ENCODE measurements around the gene NCF2.

The NCF2 gene

GRCh38 chr1:183582021-183582713 is 8.1 kb downstream of the NCF2 start:
- DNase-seq: no peak

GRCh38 chr1:183580281-183580682 is 10.0 kb downstream of the NCF2 start:
- peak; percentile 51 to 79 for DNase-seq

DNA sequence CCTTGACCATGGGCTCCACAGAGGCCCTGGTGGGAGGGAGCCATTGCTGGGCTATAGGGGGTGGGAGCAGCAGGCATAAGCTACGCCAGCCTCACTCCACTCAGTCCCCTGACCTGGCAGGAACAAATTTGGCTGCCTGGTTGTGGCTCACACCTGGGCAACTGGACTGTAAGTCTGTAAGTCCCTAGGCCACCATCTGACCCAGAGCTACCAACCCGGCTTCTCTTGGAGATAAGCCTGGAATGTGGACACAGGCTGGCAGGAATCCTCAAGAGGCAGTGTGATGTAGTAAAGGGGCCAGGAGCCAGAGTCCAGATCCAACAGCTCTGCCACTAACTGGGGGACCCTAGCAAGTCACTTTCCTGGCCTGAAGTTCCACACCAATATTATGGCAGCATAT is 11.4 kb downstream of the NCF2 start:
- DNase-seq: no peak

DNA sequence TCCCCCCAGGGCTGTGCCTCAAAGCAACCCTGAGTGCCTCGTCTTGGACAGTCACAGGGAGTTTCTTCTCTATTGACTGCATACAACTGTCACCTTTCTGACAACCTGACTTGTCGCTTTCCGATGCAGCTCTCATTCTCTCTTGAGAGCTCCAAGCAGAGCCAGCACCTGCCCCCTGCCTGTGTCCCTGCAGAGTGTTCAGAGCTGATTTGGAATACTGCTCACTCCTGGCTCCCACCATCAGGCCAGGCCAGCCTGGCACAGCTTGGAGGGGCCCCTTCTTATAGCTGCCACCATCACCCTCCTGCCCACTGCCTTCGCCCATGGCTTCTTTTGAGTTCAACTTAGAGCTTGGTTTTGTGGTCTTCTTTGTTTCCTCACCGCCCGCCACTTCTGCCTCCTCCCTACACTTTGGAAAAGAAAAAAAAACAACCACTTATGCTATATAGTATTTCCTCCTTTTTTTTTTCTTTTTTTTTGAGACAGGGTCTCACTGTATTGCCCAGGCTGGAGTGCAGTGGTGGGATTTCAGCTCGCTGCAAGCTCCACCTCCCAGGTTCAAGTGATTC is 12.3 kb downstream of the NCF2 start:
- DNase-seq: no peak

DNA sequence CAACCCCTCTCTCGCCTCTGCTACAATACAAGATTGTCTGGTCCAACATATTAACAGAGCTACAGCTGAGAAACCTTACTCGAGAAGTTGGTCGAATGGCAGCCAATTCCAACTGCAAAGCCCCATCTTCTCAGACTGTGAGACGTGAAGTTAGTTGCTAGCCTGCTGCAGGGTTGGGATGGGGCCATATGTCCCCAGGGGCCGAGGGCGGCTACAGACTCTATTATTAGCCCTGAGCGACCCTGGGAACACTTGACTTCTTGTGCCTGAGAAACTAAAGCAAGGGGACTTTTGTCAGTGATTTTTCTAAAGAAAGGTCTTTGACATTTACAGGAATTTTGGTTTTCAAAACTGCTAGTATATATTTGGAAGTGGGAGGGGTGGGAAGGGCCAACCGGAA is 13.7 kb downstream of the NCF2 start:
- no peak for DNase-seq

DNA sequence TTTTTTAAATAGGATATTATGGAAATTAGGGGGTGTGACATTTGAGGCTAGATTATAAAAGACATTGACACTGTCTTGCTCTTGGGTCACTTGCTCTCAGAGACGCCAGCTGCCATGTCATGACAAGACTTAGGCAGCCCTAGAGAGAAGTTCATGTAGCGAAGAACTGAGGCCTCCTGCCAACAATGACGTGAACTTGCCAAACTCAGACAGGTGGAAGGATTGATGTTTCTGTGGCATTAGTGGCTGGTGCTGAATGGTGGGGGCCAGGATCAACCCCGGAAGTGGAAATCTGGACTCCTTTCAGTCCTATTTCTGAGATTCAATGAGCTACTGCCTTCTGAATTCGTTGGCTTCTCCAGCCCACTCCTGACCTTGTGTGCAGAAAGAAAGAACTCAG is 14.7 kb downstream of the NCF2 start:
- no peak for DNase-seq

DNA sequence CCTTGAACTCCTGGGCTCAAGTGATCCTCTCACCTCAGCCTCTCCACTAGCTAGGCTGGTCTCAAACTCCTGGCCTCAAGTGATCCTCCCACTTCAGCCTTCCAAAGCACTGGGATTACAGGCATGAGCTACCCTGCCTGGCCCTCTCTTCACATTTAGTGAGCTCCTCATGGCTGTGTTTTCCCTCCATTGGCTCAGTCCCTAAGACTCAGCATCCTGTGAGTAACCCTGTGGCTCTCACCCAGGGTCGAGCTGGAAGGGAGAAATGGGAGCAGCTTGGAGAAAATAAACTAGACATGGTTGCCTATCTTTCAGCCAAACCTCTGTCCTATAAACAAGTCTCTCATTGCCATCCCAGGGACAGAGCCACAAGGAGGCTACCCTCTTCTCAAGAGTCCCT is 17.5 kb downstream of the NCF2 start:
- DNase-seq: no peak

DNA sequence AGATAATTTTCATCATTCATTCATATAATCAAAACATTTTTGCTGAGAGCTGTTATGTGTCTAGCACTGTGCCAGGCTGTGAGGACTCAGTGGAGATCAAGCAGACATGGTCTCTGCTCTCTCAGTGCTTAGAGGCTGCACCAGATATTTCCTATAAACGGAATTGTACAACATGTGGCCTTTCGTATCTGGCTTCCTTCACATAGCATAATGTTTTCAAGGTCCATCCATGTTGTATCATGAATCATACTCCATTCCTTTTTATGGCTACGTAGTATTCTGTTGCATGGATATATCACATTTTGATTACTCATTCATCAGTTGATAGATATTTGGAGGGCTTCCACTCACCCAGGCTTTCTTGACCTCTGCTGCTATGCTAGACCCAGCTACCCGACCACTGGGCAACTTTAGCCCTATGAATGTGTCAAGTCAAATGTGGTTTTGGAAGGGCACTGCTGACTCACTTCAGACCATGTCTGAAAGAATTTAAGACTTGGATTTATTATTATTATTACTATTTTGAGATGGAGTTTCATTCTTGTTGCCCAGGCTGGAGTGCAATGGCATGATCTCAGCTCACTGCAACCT is 18.5 kb downstream of the NCF2 start:
- no peak for DNase-seq

DNA sequence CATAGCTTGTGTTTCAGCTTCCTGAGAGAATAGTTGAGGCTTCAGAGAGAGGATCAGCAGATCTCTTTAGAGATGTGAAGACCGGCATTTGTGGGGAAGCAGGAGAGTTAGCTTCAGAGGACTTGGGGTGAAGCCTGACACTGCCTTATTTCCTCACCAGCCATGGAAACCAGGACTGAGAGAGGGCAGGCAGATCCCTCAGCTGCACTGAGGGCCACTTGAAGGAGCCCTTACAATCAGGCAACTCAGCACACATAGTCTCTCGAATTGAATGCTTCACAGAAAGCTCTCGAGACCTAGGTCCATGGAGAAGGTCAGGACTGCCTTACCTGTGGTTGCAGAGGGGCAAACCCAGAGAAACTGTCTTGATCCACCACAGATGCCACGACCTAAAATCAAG is 19.8 kb downstream of the NCF2 start:
- no peak for DNase-seq

DNA sequence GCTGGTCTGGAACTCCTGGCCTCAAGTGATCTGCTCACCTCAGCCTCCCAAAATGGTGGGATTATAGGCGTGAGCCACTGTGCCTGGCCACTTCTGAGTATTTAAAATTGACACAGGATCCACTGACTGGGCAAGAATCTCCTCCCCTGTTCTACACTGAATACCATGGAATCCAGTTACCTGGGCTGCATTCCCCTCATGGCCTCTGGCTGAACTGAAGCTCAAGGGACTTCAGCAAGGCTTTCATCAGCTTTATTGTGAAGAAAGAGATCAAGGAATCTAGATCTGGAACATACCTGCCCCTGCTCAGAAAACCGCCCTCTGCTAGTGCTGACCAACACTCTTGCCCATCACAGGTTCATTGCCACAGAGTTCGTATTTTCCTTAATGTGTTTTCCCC is 20.5 kb downstream of the NCF2 start:
- DNase-seq: no peak

DNA sequence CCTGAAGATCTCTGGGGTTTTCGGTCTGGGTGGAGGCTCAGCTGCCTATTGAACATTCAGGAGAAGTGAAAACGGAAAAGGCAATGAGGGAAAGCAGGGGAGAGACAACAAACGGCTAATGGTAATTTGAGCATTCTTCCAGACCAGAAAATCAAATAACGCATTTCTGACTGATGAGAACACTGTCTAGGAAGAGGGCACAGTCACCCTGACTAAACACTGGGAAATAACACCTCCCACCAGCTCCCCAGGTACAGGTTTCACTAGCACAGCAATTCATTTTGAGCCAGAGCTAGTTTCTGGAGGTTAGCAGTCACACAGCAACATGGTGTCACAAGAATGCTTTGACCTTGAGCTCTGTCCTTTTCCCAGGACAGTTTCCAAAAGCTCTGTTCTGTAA is 21.1 kb downstream of the NCF2 start:
- DNase-seq: no peak

DNA sequence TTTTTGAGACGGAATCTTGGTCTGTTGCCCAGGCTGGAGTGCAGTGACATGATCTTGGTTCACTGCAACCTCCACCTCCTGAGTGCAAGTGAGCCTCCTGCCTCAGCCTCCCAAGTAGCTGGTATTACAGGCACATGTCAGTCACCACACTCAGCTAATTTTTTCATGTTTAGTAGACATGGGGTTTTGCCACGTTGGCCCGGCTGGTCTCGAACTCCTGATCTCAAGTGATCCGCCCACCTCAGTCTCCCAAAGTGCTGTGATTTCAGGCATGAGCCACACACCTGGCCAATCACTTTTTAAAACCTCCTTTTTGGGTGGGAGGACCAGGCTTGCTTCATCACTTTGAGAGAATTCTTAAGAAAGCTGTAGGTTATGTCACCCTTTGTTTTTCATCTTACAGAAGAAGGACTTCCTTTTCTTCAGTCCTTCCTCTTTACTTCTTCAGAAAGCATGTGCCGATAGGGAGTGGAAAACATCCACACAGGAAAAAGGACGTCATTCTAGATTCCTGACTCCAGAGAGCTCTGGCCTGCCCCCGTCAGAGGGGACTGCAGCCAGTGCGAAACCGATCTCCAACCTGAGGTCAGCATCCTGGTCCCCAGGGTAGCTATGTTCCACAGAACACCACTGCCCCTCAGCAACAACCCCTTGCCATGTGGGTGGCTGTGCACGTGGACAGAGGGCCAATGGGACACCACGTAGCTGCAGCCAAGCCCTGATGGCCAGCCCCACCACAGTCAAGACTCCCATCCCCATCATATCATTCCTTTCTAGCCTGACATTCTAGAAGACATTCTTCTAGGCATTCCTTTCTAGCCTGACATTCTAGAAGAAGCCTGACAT is 21.9 kb downstream of the NCF2 start:
- DNase-seq: no peak

DNA sequence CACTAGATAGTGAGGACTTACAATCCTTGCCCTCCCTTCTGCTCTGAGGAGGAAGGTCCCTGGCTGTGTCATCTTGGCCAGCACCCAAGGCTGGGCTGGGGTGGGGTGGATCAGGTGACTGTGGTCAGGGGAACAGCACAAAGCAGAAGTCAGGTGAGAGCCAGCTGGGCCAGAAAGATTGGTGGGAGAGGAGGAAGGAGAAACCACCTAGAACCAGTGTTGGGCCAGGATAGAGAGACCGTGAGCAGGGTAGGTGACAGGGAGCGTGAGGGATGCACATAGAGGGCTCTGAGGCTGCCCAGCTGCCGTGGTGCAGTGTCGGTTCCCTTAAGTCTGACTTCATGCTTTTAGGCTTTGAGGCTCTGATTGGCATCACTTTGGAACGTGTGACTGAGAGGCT is 22.7 kb downstream of the NCF2 start:
- no peak for DNase-seq

DNA sequence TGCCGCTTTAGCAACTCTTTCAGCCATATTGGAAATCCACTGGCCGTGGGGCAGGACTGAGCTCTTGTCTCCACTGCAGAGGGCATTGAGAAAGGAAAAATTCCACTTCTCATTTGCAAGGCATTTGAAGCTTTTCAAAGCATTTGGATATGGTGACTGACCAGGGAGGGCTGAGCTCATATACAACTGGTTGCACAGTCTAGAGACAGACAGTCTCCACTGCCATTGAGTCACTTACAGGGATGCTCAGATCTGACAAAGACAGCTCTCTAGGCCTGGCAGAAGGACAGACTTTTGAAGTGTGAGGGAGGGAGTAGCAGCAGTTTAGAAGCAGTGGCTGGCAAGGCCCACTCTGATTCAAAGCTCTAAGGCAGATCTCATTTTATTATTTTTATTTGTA is 24.2 kb downstream of the NCF2 start:
- no peak for DNase-seq

DNA sequence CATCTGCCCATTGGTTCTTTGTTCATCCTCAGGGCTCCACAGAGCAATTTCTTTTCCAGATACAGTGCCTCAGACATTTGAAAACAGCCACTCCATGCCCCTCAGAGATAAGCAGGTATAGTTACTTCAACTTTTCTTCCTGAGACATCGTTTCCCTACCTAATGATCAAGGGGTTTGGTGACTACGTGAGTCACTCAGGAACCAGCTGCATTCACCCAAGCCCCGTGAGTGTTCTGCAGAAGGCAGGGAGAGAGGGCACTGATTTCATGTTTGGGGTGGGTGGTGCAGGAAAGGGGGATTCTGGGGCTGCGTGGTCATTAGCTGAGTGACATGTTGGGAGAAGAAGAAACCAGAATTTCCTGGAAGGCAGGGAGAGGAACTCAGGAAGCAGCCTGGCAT is 25.0 kb downstream of the NCF2 start:
- no peak for DNase-seq

DNA sequence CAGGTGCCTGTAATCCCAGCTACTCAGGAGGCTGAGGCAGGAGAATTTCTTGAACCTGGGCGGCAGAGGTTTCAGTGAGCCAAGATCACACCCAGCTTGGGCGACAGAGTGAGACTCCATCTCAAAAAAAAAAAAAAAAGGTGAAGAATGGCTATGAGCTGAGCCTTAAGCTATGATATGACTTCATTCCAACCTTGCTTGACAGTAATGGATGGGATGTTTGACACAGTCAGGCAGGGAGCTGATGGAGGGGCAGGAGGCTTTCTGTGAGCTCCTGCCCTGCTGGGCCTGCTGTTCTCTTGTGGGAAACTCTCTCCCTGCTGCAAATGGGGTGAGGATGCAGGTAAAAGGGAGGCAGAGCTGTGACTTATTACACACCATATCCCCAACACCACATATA is 27.6 kb downstream of the NCF2 start:
- DNase-seq: no peak

DNA sequence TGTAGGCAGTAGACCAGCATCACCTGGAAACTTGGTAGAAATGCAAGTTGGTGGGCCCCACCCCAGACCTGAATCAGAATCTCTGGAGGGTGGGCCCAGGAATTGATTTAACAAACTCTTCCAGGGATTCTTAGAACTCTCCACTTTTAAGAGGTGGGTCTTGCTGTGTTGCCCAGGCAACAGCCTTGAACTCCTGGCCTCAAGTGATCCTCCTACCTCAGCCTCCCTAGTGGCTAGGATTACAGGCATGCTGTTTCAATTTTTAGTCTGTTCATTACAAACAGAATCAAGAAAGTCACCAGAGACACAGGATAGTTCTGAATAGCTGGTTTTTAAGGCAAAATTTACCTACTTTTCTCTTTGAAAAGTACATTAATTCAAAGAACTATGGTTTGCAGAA is 31.2 kb downstream of the NCF2 start:
- no peak for DNase-seq

DNA sequence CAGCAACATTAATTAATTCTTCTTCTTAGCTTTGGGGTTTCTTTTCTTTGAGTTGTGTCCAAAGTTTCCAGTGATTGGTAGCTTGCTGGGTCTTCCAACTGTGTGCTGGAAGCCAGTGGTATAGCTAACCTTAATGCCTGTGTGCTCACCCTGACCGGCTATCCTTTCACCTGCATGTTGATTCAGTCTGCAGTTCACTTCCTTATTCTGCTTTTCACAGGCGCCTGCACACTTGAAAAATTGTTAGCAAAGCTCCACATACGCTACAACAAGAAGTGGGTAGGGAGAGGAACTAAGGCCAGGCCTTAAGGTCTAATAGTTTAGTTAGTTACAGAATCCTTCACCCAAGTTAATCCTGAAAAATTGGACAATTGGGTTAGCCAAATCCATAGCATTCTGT is 35.7 kb downstream of the NCF2 start:
- DNase-seq: no peak

- no peak for DNase-seq
Observed at GRCh38 chr1:183553764-183554163, 36.5 kb downstream of the NCF2 start.

DNA sequence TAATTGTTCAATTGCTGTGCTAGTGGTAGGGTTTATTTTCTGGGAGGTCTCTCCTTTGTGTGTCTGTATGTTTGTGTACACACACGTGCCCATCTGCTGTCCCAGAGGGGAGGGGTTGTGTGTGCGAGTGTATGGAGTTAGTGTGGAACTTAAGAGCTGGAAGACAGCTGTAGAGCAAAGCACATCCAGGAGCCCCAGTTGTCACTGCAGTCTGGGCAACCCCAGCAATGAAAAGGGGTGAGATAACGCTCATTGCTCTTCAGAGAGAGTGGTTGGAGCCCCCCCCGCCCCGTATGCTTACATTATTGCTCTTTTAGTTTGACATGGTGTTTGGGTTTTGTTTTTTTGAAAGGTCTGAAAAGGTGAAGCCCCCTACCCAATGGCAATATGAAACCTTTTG is 36.9 kb downstream of the NCF2 start:
- DNase-seq: no peak

DNA sequence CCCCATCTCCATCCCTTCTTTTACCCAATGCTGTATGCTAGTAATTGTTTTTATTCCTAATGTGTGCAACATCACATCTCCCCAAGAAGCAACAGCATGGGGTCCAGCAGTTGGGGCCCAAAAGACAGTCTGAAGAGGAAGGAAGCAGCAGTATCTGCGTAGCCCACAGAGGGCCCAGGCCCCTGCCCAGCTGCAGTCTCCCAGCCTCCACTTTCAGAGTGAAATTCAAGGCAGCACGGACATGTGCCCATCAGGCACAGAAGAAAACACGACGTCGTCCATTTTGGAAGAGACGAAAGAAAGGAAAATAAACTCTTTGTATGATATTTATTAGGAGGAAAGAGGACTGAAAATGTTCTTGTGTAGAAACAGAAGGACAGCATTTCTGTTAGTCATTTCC is 37.4 kb downstream of the NCF2 start:
- DNase-seq: no peak

GRCh38 chr1:183552441-183552840 is 37.8 kb downstream of the NCF2 start:
- DNase-seq: no peak

GRCh38 chr1:183551924-183552323 is 38.3 kb downstream of the NCF2 start:
- DNase-seq: no peak

- DNase-seq: no peak
Observed at GRCh38 chr1:183550915-183551314, 39.3 kb downstream of the NCF2 start.

Measured in NCI-H524 (cell line).